Heart left ventricle (tissue), 16 donors: ENCODE results near the gene SLC6A13. TPM values are rescaled to one million over a fixed set of nuclear protein-coding genes. Genes with fewer than 3 reads are reported as not detected.

Experiments used
- ATAC-seq, 4 donors: fragments of 200-7000 bp; cut with Tn5 transposase; one replicate each; pipeline ENCODE4 v1.9.1; 2020 to 2022; ENCODE audit warnings: moderate library complexity in 4 of 4, mild to moderate bottlenecking in 3 of 4, moderate number of reproducible peaks in 1 of 4
- DNase-seq, 5 donors: peaks; one replicate each; pipeline ENCODE4 v3.0.0-alpha.2; 2020
- H3K27ac ChIP-seq, 12 donors: fragments of 200-600 bp; sonication (generic) in 4 of 12; one replicate each; pipeline versions ENCODE4 v1.5.0 to v1.8.0; 2016 to 2022; ENCODE audit warnings: mild to moderate bottlenecking in 2 of 12
- H3K27me3 ChIP-seq, 9 donors: fragments of 200-600 bp; sonication (generic) in 2 of 9; one replicate each; pipeline versions ENCODE4 v1.5.1 to v1.8.0; 2016 to 2022; ENCODE audit warnings: mild to moderate bottlenecking in 3 of 9
- H3K36me3 ChIP-seq, 9 donors: fragments of 200-600 bp; sonication (generic) in 2 of 9; one replicate each; pipeline versions ENCODE4 v1.5.0 to v1.8.0; 2018 to 2022; ENCODE audit warnings: mild to moderate bottlenecking in 2 of 9
- H3K4me1 ChIP-seq, 12 donors: fragments of 200-600 bp; sonication (generic) in 4 of 12; one replicate each; pipeline versions ENCODE4 v1.5.0 to v1.8.0; 2016 to 2022; ENCODE audit warnings: mild to moderate bottlenecking in 3 of 12
- H3K4me3 ChIP-seq, 12 donors: fragments of 200-600 bp; sonication (generic) in 4 of 12; one replicate each; pipeline versions ENCODE4 v1.5.0 to v1.8.0; 2017 to 2022; ENCODE audit warnings: mild to moderate bottlenecking in 9 of 12, moderate library complexity in 4 of 12
- H3K9me3 ChIP-seq, 12 donors: fragments of 200-600 bp; sonication (generic) in 4 of 12; one replicate each; pipeline versions ENCODE4 v1.5.0 to v1.8.0; 2016 to 2022; ENCODE audit warnings: mild to moderate bottlenecking in 1 of 12
- POLR2A ChIP-seq, 2 donors: fragments of 450-650 bp; IDR thresholded peaks; one replicate each; pipeline ENCODE4 v1.6.1; 2017; ENCODE audit warnings: antibody characterized with exemption in 2 of 2, mild to moderate bottlenecking in 2 of 2, moderate library complexity in 2 of 2
- WGBS, 4 donors: extraction: QIAGEN DNeasy Blood & Tissue Kit in 2 of 4; methylation state at CpG; one replicate each; pipeline versions ENCODE4 v1.1.5 to v1.1.7; 2013 to 2018; 5-methylcytosine and 5-hydroxymethylcytosine counted together
- intact Hi-C, 10 donors: fragments of 100-400 bp; cut with DNase I; formaldehyde crosslinking; loops; one replicate each; pipeline versions ENCODE4 v1.11.1 to v1.14.2; 2022
- polyA plus RNA-seq, 2 donors: library from polyadenylated mRNA; stranded (reverse); fragments of 200-250 nt; gene quantifications; one replicate each; pipeline ENCODE4 v1.2.3, GENCODE V29; 2013
- total RNA-seq, 9 donors: library from RNA; depleted of rRNA in 2 of 9; stranded (reverse); fragments of >200 nt in 2 of 9; fragmentation: NEBNext Ultra II Directional in 3 of 9; extraction: Animal tissue kit (Norgen Biotek cat#: 25700) in 3 of 9; gene quantifications; one replicate each; pipeline versions ENCODE4 v1.1.0 to v1.2.4, GENCODE V29; 2016 to 2023
- TF ChIP-seq, protein P1 (sequence below), 12 donors: fragments of 200-600 bp; sonication (generic) in 4 of 12; IDR thresholded peaks; one replicate each; pipeline versions ENCODE4 v1.5.0 to v1.8.0; 2018 to 2022; ENCODE audit warnings: antibody characterized with exemption in 12 of 12, mild to moderate bottlenecking in 5 of 12
- donor health status: ischemic (EF 13 %, LVEDD 7.1; RV severe dilation, severe dysfunction).
- donor health status: healthy with polysubstance abuse.
- donor health status: DM: no; HTN: yes; CAD: no.
- donor health status: DM: no; HTN: no; CAD: no.
- donor health status: ischemic (EF 25% LVEDD 6.9; RV normal size, moderate dysfunction).
- donor health status: ischemic (EF 25% LVEDD 5.7; RV mildly dilated, moderate dysfunction).
- donor health status: healthy.
- donor health status: DM: yes; HTN: yes; CAD: no.
- donor health status: ischemic (EF 35%, LVEDD 5.7; RV mildly dilated, moderate dysfunction).
- donor health status: nonischemic (EF 11% LVEDD 7.7; RV severe dilation, severe dysfunction).
- donor health status: DM: yes; HTN: yes; CAD: no.
- donor health status: PGD.
- donor health status: ischemic (EF 29% LVEDD 5.4; RV normal size, mild dysfunction).
- donor health status: nonischemic (EF 23%, LVEDD 6.1; RV moderate dilation, normal function).

SLC6A13 gene
- total and polyA plus RNA-seq, 11 donors = 0.79 to 4.6 (median 2.6) TPM

GRCh38 chr12:253116-253831 is 9.4 kb downstream of the SLC6A13 start:
- no peak for ATAC-seq
- Histone ChIP-seq H3K27ac (no peak overlapping the region), H3K36me3 (no peaks in the 10 kb centered on the region), H3K27me3 (peaks cover 0 to 9% (median 0%) of the 10 kb centered on the region in 9 donors), H3K4me1 (no peaks in the 10 kb centered on the region), H3K4me3 (no peak overlapping the region), H3K9me3 (peaks cover 0 to 6% (median 0%) of the 10 kb centered on the region in 12 donors)
- TF ChIP-seq POLR2A (IDR thresholded peaks at IDR 0.05) = no peak
- TF ChIP-seq, protein P1, sequence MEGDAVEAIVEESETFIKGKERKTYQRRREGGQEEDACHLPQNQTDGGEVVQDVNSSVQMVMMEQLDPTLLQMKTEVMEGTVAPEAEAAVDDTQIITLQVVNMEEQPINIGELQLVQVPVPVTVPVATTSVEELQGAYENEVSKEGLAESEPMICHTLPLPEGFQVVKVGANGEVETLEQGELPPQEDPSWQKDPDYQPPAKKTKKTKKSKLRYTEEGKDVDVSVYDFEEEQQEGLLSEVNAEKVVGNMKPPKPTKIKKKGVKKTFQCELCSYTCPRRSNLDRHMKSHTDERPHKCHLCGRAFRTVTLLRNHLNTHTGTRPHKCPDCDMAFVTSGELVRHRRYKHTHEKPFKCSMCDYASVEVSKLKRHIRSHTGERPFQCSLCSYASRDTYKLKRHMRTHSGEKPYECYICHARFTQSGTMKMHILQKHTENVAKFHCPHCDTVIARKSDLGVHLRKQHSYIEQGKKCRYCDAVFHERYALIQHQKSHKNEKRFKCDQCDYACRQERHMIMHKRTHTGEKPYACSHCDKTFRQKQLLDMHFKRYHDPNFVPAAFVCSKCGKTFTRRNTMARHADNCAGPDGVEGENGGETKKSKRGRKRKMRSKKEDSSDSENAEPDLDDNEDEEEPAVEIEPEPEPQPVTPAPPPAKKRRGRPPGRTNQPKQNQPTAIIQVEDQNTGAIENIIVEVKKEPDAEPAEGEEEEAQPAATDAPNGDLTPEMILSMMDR (IDR thresholded peaks at IDR 0.05) = no peak
- DNase-seq = no peak
- 84 to 90% (median 88%) methylated on average over 12 of the region's 12 CpGs for whole genome bisulfite sequencing, 4 donors
- intact Hi-C loops = no loop called here

- DNase-seq (no peak), ATAC-seq (peak in 1 of 4 donors; percentile 7)
- intact Hi-C loops = no loop called here
- TF ChIP-seq, protein P1 (IDR thresholded peaks at IDR 0.05) = no peak
- no peak for TF ChIP-seq POLR2A (IDR thresholded peaks at IDR 0.05)
- Histone ChIP-seq H3K27ac (no peak overlapping the region), H3K9me3 (peaks cover 0 to 12% (median 2%) of the 10 kb centered on the region in 12 donors), H3K4me3 (no peak overlapping the region), H3K36me3 (no peaks in the 10 kb centered on the region), H3K27me3 (peaks cover 0 to 5% (median 0%) of the 10 kb centered on the region in 9 donors), H3K4me1 (no peaks in the 10 kb centered on the region)
- WGBS, 4 donors = 43 to 57% (median 52%) methylated on average over 5 of the region's 5 CpGs
Observed at GRCh38 chr12:252636-253035, 10.0 kb downstream of the SLC6A13 start.

- intact Hi-C loops = no loop called here
- H3K27me3 ChIP-seq = no peaks in the 10 kb centered on the region
Observed at GRCh38 chr12:247271-247670, 15.4 kb downstream of the SLC6A13 start.

DNA sequence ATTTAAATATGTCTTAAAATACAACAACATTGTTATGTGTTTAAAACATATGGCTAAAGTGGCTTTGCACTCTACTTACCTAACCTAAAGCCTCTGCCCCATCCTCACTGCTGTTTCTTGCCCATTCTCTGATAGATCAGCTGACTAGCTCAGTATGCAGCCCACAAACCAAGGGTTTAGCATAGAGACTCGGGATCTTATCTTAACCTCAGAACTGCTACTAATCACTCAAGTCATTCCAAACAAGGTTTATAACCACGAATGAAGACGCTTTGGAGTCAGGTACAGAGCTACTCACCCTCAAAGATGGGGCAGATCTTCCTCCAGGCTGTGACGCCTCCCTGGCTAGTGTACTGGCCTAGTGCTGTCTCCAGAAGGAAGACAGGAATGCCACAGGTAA is 19.3 kb downstream of the SLC6A13 start:
- intact Hi-C loops = no loop called here
- Histone ChIP-seq H3K9me3 (peaks cover 0 to 24% (median 9%) of the 10 kb centered on the region in 12 donors), H3K4me1 (no peaks in the 10 kb centered on the region), H3K4me3 (no peak overlapping the region), H3K27me3 (no peaks in the 10 kb centered on the region), H3K27ac (no peak overlapping the region), H3K36me3 (no peaks in the 10 kb centered on the region)
- 61 to 77% (median 72%) methylated on average over 4 of the region's 4 CpGs for WGBS, 4 donors
- DNase-seq = no peak
- no peak for TF ChIP-seq POLR2A (IDR thresholded peaks at IDR 0.05)
- TF ChIP-seq, protein P1 (IDR thresholded peaks at IDR 0.05) = no peak
- ATAC-seq = no peak

More at GRCh38 chr12:247271-247670, 15.4 kb downstream of the SLC6A13 start:
- Histone ChIP-seq H3K27ac (no peak overlapping the region), H3K4me3 (no peak overlapping the region), H3K9me3 (peaks cover 0 to 29% (median 9%) of the 10 kb centered on the region in 12 donors), H3K4me1 (no peaks in the 10 kb centered on the region), H3K36me3 (no peaks in the 10 kb centered on the region)
- TF ChIP-seq, protein P1 (IDR thresholded peaks at IDR 0.05) = no peak
- no peak for TF ChIP-seq POLR2A (IDR thresholded peaks at IDR 0.05)
- 82 to 88% (median 86%) methylated on average over 3 of the region's 3 CpGs for WGBS, 4 donors
- ATAC-seq = no peak
- DNase-seq = no peak
